Spleen (tissue), 11 donors: Measurements from ENCODE around the gene P2RY6. TPM values are rescaled to one million over a fixed set of nuclear protein-coding genes. Genes with fewer than 3 reads are reported as not detected.

ENCODE experiments used
- DNase-seq: peaks from one replicate; pipeline ENCODE4 v3.0.0-alpha.2; 2020
- H3K27ac ChIP-seq, 8 donors: fragments of 200-600 bp; sonication (generic) in 7 of 8; 1 replicate in 4 of 8; 2 replicates in 4 of 8; pipeline versions ENCODE4 v1.5.0 to v1.8.0; 2016 to 2021; ENCODE audit warnings: inconsistent platforms in 4 of 8, mild to moderate bottlenecking in 4 of 8, moderate library complexity in 1 of 8
- H3K27me3 ChIP-seq, 7 donors: fragments of 200-600 bp; sonication (generic) in 6 of 7; replicated peaks in 1 of 7; 1 replicate in 4 of 7; 2 replicates in 3 of 7; pipeline versions ENCODE4 v1.5.0 to v1.8.0; 2016 to 2021; ENCODE audit warnings: inconsistent platforms in 3 of 7, mild to moderate bottlenecking in 1 of 7
- H3K36me3 ChIP-seq, 6 donors: fragments of 200-600 bp; sonication (generic) in 5 of 6; 1 replicate in 4 of 6; 2 replicates in 2 of 6; pipeline versions ENCODE4 v1.5.0 to v1.8.0; 2016 to 2021; ENCODE audit warnings: inconsistent platforms in 2 of 6
- H3K4me1 ChIP-seq, 6 donors: fragments of 200-600 bp; sonication (generic) in 5 of 6; 1 replicate in 3 of 6; 2 replicates in 3 of 6; pipeline versions ENCODE4 v1.5.0 to v1.8.0; 2016 to 2021; ENCODE audit warnings: inconsistent platforms in 3 of 6
- H3K4me3 ChIP-seq, 8 donors: fragments of 200-600 bp; sonication (generic) in 7 of 8; 1 replicate in 4 of 8; 2 replicates in 4 of 8; pipeline versions ENCODE4 v1.5.0 to v1.8.0; 2016 to 2021; ENCODE audit warnings: inconsistent platforms in 4 of 8, mild to moderate bottlenecking in 4 of 8, moderate library complexity in 2 of 8
- H3K9me3 ChIP-seq, 8 donors: fragments of 200-600 bp; sonication (generic) in 7 of 8; 1 replicate in 4 of 8; 2 replicates in 4 of 8; pipeline versions ENCODE4 v1.5.0 to v1.8.0; 2016 to 2021; ENCODE audit warnings: inconsistent platforms in 4 of 8
- CTCF ChIP-seq, 11 experiments: fragments of 200-600 bp in 7 of 11; fragments of 450-650 bp in 4 of 11; sonication (generic) in 4 of 11; IDR thresholded peaks in 8 of 11; conservative IDR thresholded peaks in 3 of 11; 1 replicate in 7 of 11; 2 replicates in 4 of 11; pipeline versions ENCODE4 v1.4.0 to v1.8.0; 2016 to 2021; ENCODE audit warnings: antibody characterized with exemption in 11 of 11, inconsistent platforms in 4 of 11, mild to moderate bottlenecking in 1 of 11
- POLR2A ChIP-seq, 3 donors: fragments of 450-650 bp; IDR thresholded peaks; one replicate each; pipeline ENCODE4 v1.5.1; 2017; ENCODE audit warnings: antibody characterized with exemption in 3 of 3, mild to moderate bottlenecking in 1 of 3
- POLR2AphosphoS5 ChIP-seq, 3 donors: sonication (generic); formaldehyde crosslinking; IDR thresholded peaks; one replicate each; pipeline ENCODE4 v1.5.1; 2017; ENCODE audit warnings: antibody characterized with exemption in 3 of 3
- WGBS, 5 donors: extraction: QIAGEN DNeasy Blood & Tissue Kit in 3 of 5; methylation state at CpG; one replicate each; pipeline versions ENCODE4 v1.1.5 to v1.1.7; 2013 to 2018; 5-methylcytosine and 5-hydroxymethylcytosine counted together
- intact Hi-C: fragments of 100-400 bp; cut with DNase I; formaldehyde crosslinking; loops from one replicate; pipeline ENCODE4 v1.15.0; 2023; ENCODE audit warnings: low total_unique reads
- polyA plus RNA-seq, 3 donors: library from polyadenylated mRNA; stranded (reverse); fragments of 200-250 nt; gene quantifications; one replicate each; pipeline ENCODE4 v1.2.1, GENCODE V29; 2013
- total RNA-seq, 7 donors: library from RNA; depleted of rRNA in 3 of 7; stranded (reverse); fragments of >200 nt in 3 of 7; fragmentation: NEBNext Ultra II Directional in 4 of 7; extraction: Animal tissue kit (Norgen Biotek cat#: 25700) in 4 of 7; gene quantifications; one replicate each; pipeline versions ENCODE4 v1.1.0 to v1.2.1, GENCODE V29; 2016 to 2021
- donor health status: healthy with polysubstance abuse.
- donor health status: DM: no; HTN: no; CAD: no; lungs with moderate emphysema.
- donor health status: DM: no; HTN: no; CAD: no.
- donor health status: Bipolar disorder and iron deficiency.
- donor health status: healthy.
- donor health status: DM: no; HTN: no; CAD: no.
- donor health status: DM: yes; HTN: yes; CAD: no.

P2RY6 gene
- total and polyA plus RNA-seq, 10 donors, result 8.2 to 109 (median 56.9) TPM

GRCh38 chr11:73346186-73346935 is 74.2 kb downstream of the P2RY6 start:
- Histone ChIP-seq H3K27ac (no peak overlapping the region), H3K27me3 (no peaks in the 10 kb centered on the region), H3K4me3 (no peak overlapping the region), H3K9me3 (no peaks in the 10 kb centered on the region), H3K4me1 (peaks cover 0 to 61% (median 25%) of the 10 kb centered on the region in 6 donors), H3K36me3 (peaks cover 0 to 14% (median 0%) of the 10 kb centered on the region in 6 donors)
- intact Hi-C loops, result no loop called here
- TF ChIP-seq POLR2A (IDR thresholded peaks at IDR 0.05) (no peak), POLR2AphosphoS5 (IDR thresholded peaks at IDR 0.05) (no peak), CTCF (IDR thresholded peaks at IDR 0.05 in 8 of 11, conservative IDR thresholded peaks at IDR 0.05 in 3 of 11) (no peak)
- WGBS, 5 donors, result 81 to 89% (median 85%) methylated on average over 10 of the region's 10 CpGs
- DNase-seq, result no peak

GRCh38 chr11:73347067-73347466 is 74.9 kb downstream of the P2RY6 start:
- no peak overlapping the region for H3K27ac ChIP-seq
- intact Hi-C loops, result no loop called here
- peaks cover 0 to 58% (median 24%) of the 10 kb centered on the region in 6 donors for H3K4me1 ChIP-seq
- DNase-seq, result no peak
- H3K36me3 ChIP-seq, result peaks cover 0 to 14% (median 0%) of the 10 kb centered on the region in 6 donors
- H3K4me3 ChIP-seq, result no peak overlapping the region
- H3K27me3 ChIP-seq, result no peaks in the 10 kb centered on the region
- TF ChIP-seq CTCF (IDR thresholded peaks at IDR 0.05 in 8 of 11, conservative IDR thresholded peaks at IDR 0.05 in 3 of 11) (no peak), POLR2A (IDR thresholded peaks at IDR 0.05) (no peak), POLR2AphosphoS5 (IDR thresholded peaks at IDR 0.05) (no peak)
- 80 to 91% (median 88%) methylated on average over 12 of the region's 12 CpGs for WGBS, 5 donors
- H3K9me3 ChIP-seq, result no peaks in the 10 kb centered on the region

Other genes with a start within 250 kb of the P2RY6 start
- 100 to 1,000 TPM in 4 of 7 donors, 10 to 100 TPM in 3; 66.1 to 129 (median 110) TPM for gene FCHSD2, start 130.0 kb upstream of the P2RY6 start, total RNA-seq
- gene FCHSD2, start 130.0 kb upstream of the P2RY6 start, polyA plus RNA-seq, result 10 to 100 TPM; 30.2 to 35.0 (median 32.2) TPM
- gene P2RY2, start 54.1 kb upstream of the P2RY6 start, total RNA-seq, result 10 to 100 TPM in 5 of 7 donors, 1 to 10 TPM in 2; 8.3 to 17.5 (median 12.0) TPM
- 1 to 10 TPM in 2 of 3 donors, under 1 TPM in 1; 0.99 to 3.3 (median 1.2) TPM for gene P2RY2, start 54.1 kb upstream of the P2RY6 start, polyA plus RNA-seq
- gene ARHGEF17, start 35.9 kb downstream of the P2RY6 start, total RNA-seq, result 10 to 100 TPM; 21.5 to 48.5 (median 41.6) TPM
- 10 to 100 TPM in 1 of 3 donors, 1 to 10 TPM in 2; 5.1 to 17.0 (median 6.3) TPM for gene ARHGEF17, start 35.9 kb downstream of the P2RY6 start, polyA plus RNA-seq
- 10 to 100 TPM; 28.1 to 79.8 (median 41.3) TPM for gene RELT, start 104.1 kb downstream of the P2RY6 start, total RNA-seq
- gene RELT, start 104.1 kb downstream of the P2RY6 start, polyA plus RNA-seq, result 10 to 100 TPM; 13.5 to 28.2 (median 21.7) TPM